Measurements from ENCODE around the gene TRDMT1.

Gene TRDMT1

DNA sequence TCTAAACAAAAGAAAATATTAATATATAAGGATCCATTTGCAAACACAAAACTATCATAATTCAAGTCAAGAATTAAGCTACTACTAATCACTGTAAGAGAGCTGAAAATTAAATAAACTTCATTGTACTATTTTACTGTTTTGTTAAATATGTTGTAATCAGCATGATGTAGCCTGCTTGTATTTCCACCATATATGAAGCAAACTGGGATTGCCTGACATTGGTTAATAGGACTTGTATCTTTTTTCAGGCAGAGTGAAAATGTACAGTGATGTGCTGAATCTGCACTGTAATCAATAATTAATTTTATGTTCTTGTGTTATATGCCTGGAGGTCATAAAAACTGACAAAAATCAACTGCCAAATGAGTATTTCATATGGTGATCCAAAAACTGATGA lies 25.4 kb downstream of the TRDMT1 start:
- no peak overlapping the region for H3K4me3 ChIP-seq (ENCODE audit: low read length in 2 of 2)
- H3K9me3 ChIP-seq (ENCODE audit: control insufficient read depth in 2 of 2, low read length in 2 of 2), result no peaks in the 10 kb centered on the region
- no peaks in the 10 kb centered on the region for H3K36me3 ChIP-seq (ENCODE audit: control insufficient read depth in 2 of 2, insufficient read depth in 2 of 2, low read length in 2 of 2)
- H3K4me1 ChIP-seq (ENCODE audit: control insufficient read depth, insufficient read depth, low read length), result no peaks in the 10 kb centered on the region
- no peaks in the 10 kb centered on the region for H3K27me3 ChIP-seq (ENCODE audit: control insufficient read depth in 1 of 2, insufficient read depth in 2 of 2, low read length in 2 of 2)
- H3K9ac ChIP-seq (ENCODE audit: low read length in 2 of 2), result no peak overlapping the region
- H3K27ac ChIP-seq (ENCODE audit: low read length), result no peak overlapping the region

DNA sequence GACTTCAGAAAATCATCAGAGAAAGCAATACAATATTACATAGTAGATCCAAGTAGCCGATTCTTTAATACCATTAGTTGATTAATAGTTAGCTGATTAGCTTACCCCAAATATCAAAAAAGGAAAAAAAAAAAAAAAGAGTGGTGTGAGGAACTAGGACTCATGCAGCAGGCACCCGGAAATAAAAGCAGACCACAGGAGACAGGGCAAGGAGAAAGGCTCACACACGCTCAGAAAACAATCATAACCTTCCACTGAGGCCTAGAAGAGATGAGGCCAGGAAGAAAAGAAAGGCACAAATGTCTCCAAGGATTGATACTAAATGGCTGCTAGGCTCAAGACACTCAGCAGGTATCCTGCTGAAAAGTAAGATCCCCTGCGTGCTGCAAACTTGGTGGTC lies 25.9 kb downstream of the TRDMT1 start:
- no peak overlapping the region for H3K27ac ChIP-seq (ENCODE audit: low read length)
- H3K9me3 ChIP-seq (ENCODE audit: control insufficient read depth in 2 of 2, low read length in 2 of 2), result no peaks in the 10 kb centered on the region
- H3K9ac ChIP-seq (ENCODE audit: low read length in 2 of 2), result no peak overlapping the region
- peak overlapping the region in 1 of 2 donors; percentile 3 for H3K4me3 ChIP-seq (ENCODE audit: low read length in 2 of 2)
- H3K36me3 ChIP-seq (ENCODE audit: control insufficient read depth in 2 of 2, insufficient read depth in 2 of 2, low read length in 2 of 2), result no peaks in the 10 kb centered on the region
- no peaks in the 10 kb centered on the region for H3K27me3 ChIP-seq (ENCODE audit: control insufficient read depth in 1 of 2, insufficient read depth in 2 of 2, low read length in 2 of 2)
- no peaks in the 10 kb centered on the region for H3K4me1 ChIP-seq (ENCODE audit: control insufficient read depth, insufficient read depth, low read length)

DNA sequence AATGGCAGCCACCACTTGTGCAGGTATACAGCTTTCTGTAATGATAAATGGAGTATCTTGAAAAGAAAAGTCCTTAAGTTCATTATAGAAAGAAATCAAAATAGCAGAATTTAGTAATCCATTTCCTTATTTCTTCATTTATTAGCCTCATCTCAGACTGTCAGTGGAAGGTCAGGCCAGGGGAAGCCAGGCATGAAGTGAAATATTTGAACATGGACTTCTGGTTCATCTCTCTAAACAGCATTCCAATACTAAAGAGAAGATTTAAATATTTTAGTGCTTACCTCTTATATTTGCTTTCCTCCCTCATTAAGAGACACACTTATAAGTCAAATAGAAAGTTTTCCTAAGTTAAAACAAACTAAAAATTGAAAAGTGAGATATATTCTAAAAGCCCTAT lies 26.8 kb downstream of the TRDMT1 start:
- Histone ChIP-seq H3K9ac (ENCODE audit: low read length in 2 of 2) (no peak overlapping the region), H3K9me3 (ENCODE audit: control insufficient read depth in 2 of 2, low read length in 2 of 2) (no peaks in the 10 kb centered on the region), H3K27ac (ENCODE audit: low read length) (no peak overlapping the region), H3K27me3 (ENCODE audit: control insufficient read depth in 1 of 2, insufficient read depth in 2 of 2, low read length in 2 of 2) (no peaks in the 10 kb centered on the region), H3K4me3 (ENCODE audit: low read length in 2 of 2) (no peak overlapping the region), H3K4me1 (ENCODE audit: control insufficient read depth, insufficient read depth, low read length) (no peaks in the 10 kb centered on the region), H3K36me3 (ENCODE audit: control insufficient read depth in 2 of 2, insufficient read depth in 2 of 2, low read length in 2 of 2) (no peaks in the 10 kb centered on the region)

DNA sequence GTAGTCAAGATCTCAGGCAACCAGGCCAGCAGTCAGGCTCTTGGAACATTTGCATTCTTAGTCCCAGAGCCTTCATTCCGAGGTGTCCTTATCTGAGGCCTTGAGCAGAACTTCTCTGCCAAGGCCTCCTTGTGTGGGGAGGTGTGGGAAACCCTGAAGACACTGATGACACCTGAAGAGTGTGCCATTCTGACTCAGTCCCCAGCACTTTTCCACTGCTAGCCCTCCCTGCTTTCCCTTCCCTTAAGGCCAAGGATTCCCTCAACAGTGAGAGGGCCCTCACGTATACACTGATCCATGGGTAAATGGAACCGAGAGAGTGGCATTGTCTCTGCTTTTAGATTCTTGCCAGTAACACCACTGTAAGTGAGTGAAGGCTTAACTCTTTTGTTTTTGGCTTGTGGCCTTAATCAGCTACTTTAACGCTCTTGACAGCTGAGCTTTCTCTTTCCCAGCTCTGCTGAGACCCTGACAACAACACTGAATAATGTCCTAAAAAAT lies 30.3 kb downstream of the TRDMT1 start:
- Histone ChIP-seq H3K36me3 (ENCODE audit: control insufficient read depth in 2 of 2, insufficient read depth in 2 of 2, low read length in 2 of 2) (no peaks in the 10 kb centered on the region), H3K4me1 (ENCODE audit: control insufficient read depth, insufficient read depth, low read length) (no peaks in the 10 kb centered on the region), H3K27ac (ENCODE audit: low read length) (no peak overlapping the region), H3K4me3 (ENCODE audit: low read length in 2 of 2) (no peak overlapping the region), H3K27me3 (ENCODE audit: control insufficient read depth in 1 of 2, insufficient read depth in 2 of 2, low read length in 2 of 2) (no peaks in the 10 kb centered on the region), H3K9me3 (ENCODE audit: control insufficient read depth in 2 of 2, low read length in 2 of 2) (no peaks in the 10 kb centered on the region), H3K9ac (ENCODE audit: low read length in 2 of 2) (no peak overlapping the region)

DNA sequence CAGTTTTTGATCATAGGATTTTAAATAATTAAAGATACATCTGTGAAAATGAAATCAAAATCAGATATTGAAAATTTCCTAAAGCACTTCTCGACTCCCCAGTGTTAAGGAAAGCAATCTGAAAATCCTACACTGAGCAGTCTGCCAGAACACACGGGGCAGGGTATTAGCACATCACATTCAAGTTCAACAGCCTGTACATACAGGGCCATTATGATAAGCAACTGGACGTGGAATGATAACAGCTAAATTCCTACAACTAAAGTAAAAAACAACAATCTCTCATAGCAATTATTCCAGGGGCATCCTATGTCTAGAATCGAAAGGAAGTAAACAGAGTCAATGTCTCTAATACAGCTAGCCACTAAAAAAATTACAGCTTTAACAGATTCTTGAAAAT lies 31.7 kb downstream of the TRDMT1 start:
- no peak overlapping the region for H3K27ac ChIP-seq (ENCODE audit: low read length)
- H3K27me3 ChIP-seq (ENCODE audit: control insufficient read depth in 1 of 2, insufficient read depth in 2 of 2, low read length in 2 of 2), result no peaks in the 10 kb centered on the region
- no peaks in the 10 kb centered on the region for H3K9me3 ChIP-seq (ENCODE audit: control insufficient read depth in 2 of 2, low read length in 2 of 2)
- no peak overlapping the region for H3K4me3 ChIP-seq (ENCODE audit: low read length in 2 of 2)
- H3K4me1 ChIP-seq (ENCODE audit: control insufficient read depth, insufficient read depth, low read length), result no peaks in the 10 kb centered on the region
- no peaks in the 10 kb centered on the region for H3K36me3 ChIP-seq (ENCODE audit: control insufficient read depth in 2 of 2, insufficient read depth in 2 of 2, low read length in 2 of 2)
- no peak overlapping the region for H3K9ac ChIP-seq (ENCODE audit: low read length in 2 of 2)

- Histone ChIP-seq H3K4me3 (ENCODE audit: low read length in 2 of 2) (no peak overlapping the region), H3K4me1 (ENCODE audit: control insufficient read depth, insufficient read depth, low read length) (no peaks in the 10 kb centered on the region), H3K36me3 (ENCODE audit: control insufficient read depth in 2 of 2, insufficient read depth in 2 of 2, low read length in 2 of 2) (no peaks in the 10 kb centered on the region), H3K9ac (ENCODE audit: low read length in 2 of 2) (no peak overlapping the region), H3K27ac (ENCODE audit: low read length) (no peak overlapping the region), H3K27me3 (ENCODE audit: control insufficient read depth in 1 of 2, insufficient read depth in 2 of 2, low read length in 2 of 2) (no peaks in the 10 kb centered on the region), H3K9me3 (ENCODE audit: control insufficient read depth in 2 of 2, low read length in 2 of 2) (no peaks in the 10 kb centered on the region)
These were observed 34.8 kb downstream of the TRDMT1 start for GRCh38 chr10:17166699-17167098.

GRCh38 chr10:17162828-17163227 lies 38.6 kb downstream of the TRDMT1 start:
- Histone ChIP-seq H3K27ac (ENCODE audit: low read length) (no peak overlapping the region), H3K4me1 (ENCODE audit: control insufficient read depth, insufficient read depth, low read length) (no peaks in the 10 kb centered on the region), H3K4me3 (ENCODE audit: low read length in 2 of 2) (no peak overlapping the region), H3K9ac (ENCODE audit: low read length in 2 of 2) (no peak overlapping the region), H3K36me3 (ENCODE audit: control insufficient read depth in 2 of 2, insufficient read depth in 2 of 2, low read length in 2 of 2) (no peaks in the 10 kb centered on the region), H3K9me3 (ENCODE audit: control insufficient read depth in 2 of 2, low read length in 2 of 2) (no peaks in the 10 kb centered on the region), H3K27me3 (ENCODE audit: control insufficient read depth in 1 of 2, insufficient read depth in 2 of 2, low read length in 2 of 2) (no peaks in the 10 kb centered on the region)

DNA sequence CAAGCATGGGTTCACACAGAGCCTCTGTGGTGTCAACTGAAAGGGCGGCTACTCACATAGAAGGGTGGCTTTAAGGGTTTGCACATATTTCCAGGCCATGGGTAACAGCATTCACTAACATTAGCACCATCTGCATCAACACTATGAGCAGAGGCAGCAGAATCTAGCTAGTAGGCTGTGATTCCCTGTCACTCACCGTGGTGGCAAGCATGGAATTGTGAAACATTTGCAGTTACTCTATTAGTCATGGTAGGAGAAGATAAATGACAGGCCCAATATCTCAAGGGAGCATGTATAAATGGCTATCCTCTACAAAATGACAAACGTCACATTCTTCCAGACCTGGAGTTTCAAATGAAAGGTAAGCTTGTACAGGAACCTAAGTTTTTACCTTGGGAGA lies 39.7 kb downstream of the TRDMT1 start:
- H3K9me3 ChIP-seq (ENCODE audit: control insufficient read depth in 2 of 2, low read length in 2 of 2), result no peaks in the 10 kb centered on the region
- no peaks in the 10 kb centered on the region for H3K4me1 ChIP-seq (ENCODE audit: control insufficient read depth, insufficient read depth, low read length)
- H3K27ac ChIP-seq (ENCODE audit: low read length), result no peak overlapping the region
- H3K9ac ChIP-seq (ENCODE audit: low read length in 2 of 2), result no peak overlapping the region
- no peaks in the 10 kb centered on the region for H3K36me3 ChIP-seq (ENCODE audit: control insufficient read depth in 2 of 2, insufficient read depth in 2 of 2, low read length in 2 of 2)
- no peak overlapping the region for H3K4me3 ChIP-seq (ENCODE audit: low read length in 2 of 2)
- H3K27me3 ChIP-seq (ENCODE audit: control insufficient read depth in 1 of 2, insufficient read depth in 2 of 2, low read length in 2 of 2), result no peaks in the 10 kb centered on the region

DNA sequence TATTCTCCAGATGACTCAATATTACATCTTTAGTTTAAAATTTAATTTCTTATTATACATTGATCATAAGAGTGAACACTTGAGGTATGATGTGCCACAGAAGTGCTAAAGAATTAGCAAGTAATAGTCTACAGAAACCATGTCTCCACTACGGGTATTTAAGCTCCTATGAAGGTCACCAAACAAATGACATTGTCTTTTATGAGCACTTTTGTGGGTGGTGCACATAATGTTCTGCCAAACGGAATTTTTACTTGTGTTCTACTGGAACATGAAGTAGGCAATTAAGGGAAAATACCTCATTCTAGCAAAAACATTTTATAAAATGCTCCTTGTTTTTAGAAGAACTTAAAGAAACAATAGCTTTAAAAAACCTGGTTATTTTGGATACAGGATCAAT lies 44.4 kb downstream of the TRDMT1 start:
- H3K27me3 ChIP-seq (ENCODE audit: control insufficient read depth in 1 of 2, insufficient read depth in 2 of 2, low read length in 2 of 2), result no peaks in the 10 kb centered on the region
- H3K4me3 ChIP-seq (ENCODE audit: low read length in 2 of 2), result no peak overlapping the region
- H3K36me3 ChIP-seq (ENCODE audit: control insufficient read depth in 2 of 2, insufficient read depth in 2 of 2, low read length in 2 of 2), result peaks cover 0 to 8% of the 10 kb centered on the region in 2 donors
- no peaks in the 10 kb centered on the region for H3K9me3 ChIP-seq (ENCODE audit: control insufficient read depth in 2 of 2, low read length in 2 of 2)
- no peaks in the 10 kb centered on the region for H3K4me1 ChIP-seq (ENCODE audit: control insufficient read depth, insufficient read depth, low read length)
- H3K9ac ChIP-seq (ENCODE audit: low read length in 2 of 2), result no peak overlapping the region
- H3K27ac ChIP-seq (ENCODE audit: low read length), result no peak overlapping the region

GRCh38 chr10:17155826-17156225 lies 45.6 kb downstream of the TRDMT1 start:
- Histone ChIP-seq H3K36me3 (ENCODE audit: control insufficient read depth in 2 of 2, insufficient read depth in 2 of 2, low read length in 2 of 2) (peaks cover 0 to 8% of the 10 kb centered on the region in 2 donors), H3K27ac (ENCODE audit: low read length) (no peak overlapping the region), H3K4me1 (ENCODE audit: control insufficient read depth, insufficient read depth, low read length) (no peaks in the 10 kb centered on the region)

GRCh38 chr10:17154116-17154515 lies 47.4 kb downstream of the TRDMT1 start:
- Histone ChIP-seq H3K4me1 (ENCODE audit: control insufficient read depth, insufficient read depth, low read length) (no peaks in the 10 kb centered on the region), H3K27ac (ENCODE audit: low read length) (no peak overlapping the region), H3K9ac (ENCODE audit: low read length in 2 of 2) (no peak overlapping the region), H3K36me3 (ENCODE audit: control insufficient read depth in 2 of 2, insufficient read depth in 2 of 2, low read length in 2 of 2) (peaks cover 0 to 8% of the 10 kb centered on the region in 2 donors), H3K4me3 (ENCODE audit: low read length in 2 of 2) (no peak overlapping the region), H3K27me3 (ENCODE audit: control insufficient read depth in 1 of 2, insufficient read depth in 2 of 2, low read length in 2 of 2) (no peaks in the 10 kb centered on the region), H3K9me3 (ENCODE audit: control insufficient read depth in 2 of 2, low read length in 2 of 2) (no peaks in the 10 kb centered on the region)

More at GRCh38 chr10:17155826-17156225, 45.6 kb downstream of the TRDMT1 start:
- Histone ChIP-seq H3K9me3 (ENCODE audit: control insufficient read depth in 2 of 2, low read length in 2 of 2) (no peaks in the 10 kb centered on the region), H3K27me3 (ENCODE audit: control insufficient read depth in 1 of 2, insufficient read depth in 2 of 2, low read length in 2 of 2) (no peaks in the 10 kb centered on the region), H3K9ac (ENCODE audit: low read length in 2 of 2) (no peak overlapping the region), H3K4me3 (ENCODE audit: low read length in 2 of 2) (no peak overlapping the region)
